Measurements from ENCODE around the gene ZNF536. TPM values are rescaled to one million over a fixed set of nuclear protein-coding genes. Genes with fewer than 3 reads are reported as not detected.

The ZNF536 gene
- total and polyA plus RNA-seq, 2 donors (not counting 1 experiment from before 2014, with no cell fraction given), result 0.50 TPM; not detected in 1

GRCh38 chr19:30385174-30385573, 13.0 kb downstream of the ZNF536 start:
- DNase-seq (ENCODE audit: low read depth in 2 of 2), result no peak
- H3K4me3 ChIP-seq (replicated peaks in 1 of 4; ENCODE audit: control extremely low read depth in 1 of 4, insufficient read depth in 1 of 4, low read depth in 3 of 4, low read length in 4 of 4), result no peak overlapping the region
- H3K4me2 ChIP-seq (ENCODE audit: extremely low read depth, insufficient read depth, low read length), result no peak overlapping the region
- TF ChIP-seq CTCF (conservative IDR thresholded peaks at IDR 0.05 in 1 of 2, IDR thresholded peaks at IDR 0.05 in 1 of 2; ENCODE audit: low read depth in 1 of 2, low read length in 2 of 2) (no peak), EZH2 (IDR thresholded peaks at IDR 0.05; ENCODE audit: low read length, missing control alignments) (no peak)
- no peaks in the 10 kb centered on the region for H3K36me3 ChIP-seq (ENCODE audit: control insufficient read depth, insufficient read depth, low read length)
- no peak overlapping the region for H2AFZ ChIP-seq (ENCODE audit: low read length)
- H3K4me1 ChIP-seq (ENCODE audit: control insufficient read depth, extremely low read depth, insufficient read depth, low read length), result no peaks in the 10 kb centered on the region
- no peak overlapping the region for H3K9ac ChIP-seq (ENCODE audit: insufficient read depth, low read length)
- H3K27ac ChIP-seq (ENCODE audit: insufficient read depth, low read length), result no peak overlapping the region
- no peaks in the 10 kb centered on the region for H3K27me3 ChIP-seq (ENCODE audit: control insufficient read depth, insufficient read depth, low read length)
- H3K9me3 ChIP-seq (ENCODE audit: control insufficient read depth, insufficient read depth, low read depth, low read length), result no peaks in the 10 kb centered on the region
- no peaks in the 10 kb centered on the region for H3K79me2 ChIP-seq (ENCODE audit: control insufficient read depth, insufficient read depth, low read length)
- H4K20me1 ChIP-seq (ENCODE audit: control insufficient read depth, extremely low read depth, insufficient read depth, low read length), result no peaks in the 10 kb centered on the region

- Histone ChIP-seq H3K36me3 (ENCODE audit: control insufficient read depth, insufficient read depth, low read length) (no peaks in the 10 kb centered on the region), H2AFZ (ENCODE audit: low read length) (no peak overlapping the region), H3K27me3 (ENCODE audit: control insufficient read depth, insufficient read depth, low read length) (no peaks in the 10 kb centered on the region), H3K4me1 (ENCODE audit: control insufficient read depth, extremely low read depth, insufficient read depth, low read length) (no peaks in the 10 kb centered on the region), H3K4me2 (ENCODE audit: extremely low read depth, insufficient read depth, low read length) (no peak overlapping the region), H3K4me3 (replicated peaks in 1 of 4; ENCODE audit: control extremely low read depth in 1 of 4, insufficient read depth in 1 of 4, low read depth in 3 of 4, low read length in 4 of 4) (no peak overlapping the region), H3K9ac (ENCODE audit: insufficient read depth, low read length) (no peak overlapping the region), H3K9me3 (ENCODE audit: control insufficient read depth, insufficient read depth, low read depth, low read length) (no peaks in the 10 kb centered on the region), H3K27ac (ENCODE audit: insufficient read depth, low read length) (no peak overlapping the region), H3K79me2 (ENCODE audit: control insufficient read depth, insufficient read depth, low read length) (no peaks in the 10 kb centered on the region), H4K20me1 (ENCODE audit: control insufficient read depth, extremely low read depth, insufficient read depth, low read length) (no peaks in the 10 kb centered on the region)
- DNase-seq (ENCODE audit: low read depth in 2 of 2), result no peak
- TF ChIP-seq EZH2 (IDR thresholded peaks at IDR 0.05; ENCODE audit: low read length, missing control alignments) (no peak), CTCF (conservative IDR thresholded peaks at IDR 0.05 in 1 of 2, IDR thresholded peaks at IDR 0.05 in 1 of 2; ENCODE audit: low read depth in 1 of 2, low read length in 2 of 2) (no peak)
These were observed 13.5 kb downstream of the ZNF536 start for GRCh38 chr19:30385666-30386065.

GRCh38 chr19:30386551-30387143, 14.5 kb downstream of the ZNF536 start:
- no peaks in the 10 kb centered on the region for H3K9me3 ChIP-seq (ENCODE audit: control insufficient read depth, insufficient read depth, low read depth, low read length)

More at GRCh38 chr19:30386551-30387143, 14.5 kb downstream of the ZNF536 start:
- no peak for DNase-seq (ENCODE audit: low read depth in 2 of 2)
- Histone ChIP-seq H3K4me1 (ENCODE audit: control insufficient read depth, extremely low read depth, insufficient read depth, low read length) (no peaks in the 10 kb centered on the region), H3K9ac (ENCODE audit: insufficient read depth, low read length) (no peak overlapping the region), H3K27ac (ENCODE audit: insufficient read depth, low read length) (no peak overlapping the region), H2AFZ (ENCODE audit: low read length) (no peak overlapping the region), H4K20me1 (ENCODE audit: control insufficient read depth, extremely low read depth, insufficient read depth, low read length) (no peaks in the 10 kb centered on the region), H3K36me3 (ENCODE audit: control insufficient read depth, insufficient read depth, low read length) (no peaks in the 10 kb centered on the region), H3K79me2 (ENCODE audit: control insufficient read depth, insufficient read depth, low read length) (no peaks in the 10 kb centered on the region), H3K4me2 (ENCODE audit: extremely low read depth, insufficient read depth, low read length) (no peak overlapping the region), H3K4me3 (replicated peaks in 1 of 4; ENCODE audit: control extremely low read depth in 1 of 4, insufficient read depth in 1 of 4, low read depth in 3 of 4, low read length in 4 of 4) (no peak overlapping the region), H3K27me3 (ENCODE audit: control insufficient read depth, insufficient read depth, low read length) (no peaks in the 10 kb centered on the region)
- TF ChIP-seq CTCF (conservative IDR thresholded peaks at IDR 0.05 in 1 of 2, IDR thresholded peaks at IDR 0.05 in 1 of 2; ENCODE audit: low read depth in 1 of 2, low read length in 2 of 2) (no peak), EZH2 (IDR thresholded peaks at IDR 0.05; ENCODE audit: low read length, missing control alignments) (no peak)
